GM12878 (cell line): Measurements from ENCODE around the gene PTGIS. TPM values are rescaled to one million over a fixed set of nuclear protein-coding genes. Genes with fewer than 3 reads are reported as not detected.
A peak's percentile ranks its signal among the peaks of the same experiment; 100 is the strongest.

Source experiments
- ATAC-seq: fragments of 200-7000 bp; cut with Tn5 transposase; 3 replicates; pipeline ENCODE4 v1.9.1; 2020; ENCODE audit warnings: mild to moderate bottlenecking, moderate library complexity
- BruUV-seq: library from RNA; stranded (reverse); fragments of 400-500 nt; replicated peaks from 2 replicates; lab custom pipeline; 2021; lab: Mats Ljungman, UMichigan
- CTCF ChIA-PET: fragments of 300-600 bp; sonication (Branson Sonifier 250); formaldehyde crosslinking; extraction: SDS; loops from one replicate; lab custom pipeline; 2021; ENCODE audit warnings: inconsistent platforms; lab: Yijun Ruan, JAX
- POLR2A ChIA-PET: fragments of 350-600 bp; formaldehyde crosslinking; extraction: SDS; loops from one replicate; lab custom pipeline; 2021; ENCODE audit warnings: inconsistent platforms; lab: Charles Lee
- RAD21 ChIA-PET: fragments of 300-600 bp; sonication (Branson Sonifier 250); formaldehyde crosslinking; loops from one replicate; lab custom pipeline; 2023; ENCODE audit warnings: antibody characterized with exemption; ENCODE audit not compliant: unreplicated experiment; lab: Charles Lee
- SMC1A ChIA-PET: fragments of 300-600 bp; sonication (Branson Sonifier 250); formaldehyde crosslinking; loops from one replicate; lab custom pipeline; 2023; ENCODE audit not compliant: unreplicated experiment, uncharacterized antibody; lab: Charles Lee
- DNase-seq: peaks from one replicate; pipeline ENCODE4 v3.0.0-alpha.2; 2011; ENCODE audit warnings: low read depth, low spot score
- FAIRE-seq: peaks from 3 replicates; lab custom pipeline; 2011; peaks lifted over from hg19 to GRCh38; lab: Jason Lieb, UNC
- H2AFZ ChIP-seq: 2 replicates; pipeline ENCODE4 v1.6.0; 2011; ENCODE audit warnings: low read depth, low read length, control low read depth; ENCODE audit not compliant: control insufficient read depth
- H3K27ac ChIP-seq: 2 replicates; pipeline ENCODE4 v1.5.1; 2011; ENCODE audit warnings: control low read depth; ENCODE audit not compliant: control insufficient read depth, insufficient read depth
- H3K27me3 ChIP-seq, 2 experiments: replicated peaks in 1 of 2; 2 replicates each; pipeline versions ENCODE4 v1.6.0 to v1.6.1; 2011; ENCODE audit warnings: low read length in 1 of 2; ENCODE audit not compliant: control insufficient read depth in 2 of 2, insufficient read depth in 2 of 2
- H3K36me3 ChIP-seq, 2 experiments: 2 replicates each; pipeline ENCODE4 v1.5.1; 2011; ENCODE audit warnings: low read length in 1 of 2; ENCODE audit not compliant: control insufficient read depth in 2 of 2, insufficient read depth in 2 of 2
- H3K4me1 ChIP-seq: 2 replicates; pipeline ENCODE4 v1.6.1; 2011; ENCODE audit warnings: mild to moderate bottlenecking, low read length, moderate library complexity, mixed read lengths; ENCODE audit not compliant: control insufficient read depth, insufficient read depth
- H3K4me2 ChIP-seq: 2 replicates; pipeline ENCODE4 v1.6.0; 2011; ENCODE audit warnings: control low read depth; ENCODE audit not compliant: control insufficient read depth, insufficient read depth
- H3K4me3 ChIP-seq: fragments of 200-600 bp; sonication (generic); 2 replicates; pipeline ENCODE4 v1.5.1; 2016
- H3K79me2 ChIP-seq: 2 replicates; pipeline ENCODE4 v1.6.0; 2011; ENCODE audit warnings: low read length; ENCODE audit not compliant: control insufficient read depth, insufficient read depth
- H3K9ac ChIP-seq: 2 replicates; pipeline ENCODE4 v1.8.0; 2011; ENCODE audit warnings: low read length, control low read depth, mixed read lengths; ENCODE audit not compliant: control insufficient read depth, insufficient read depth
- H3K9me3 ChIP-seq: replicated peaks from 3 replicates; pipeline ENCODE4 v1.5.1; 2011; ENCODE audit warnings: mild to moderate bottlenecking, low read length; ENCODE audit not compliant: control insufficient read depth, insufficient read depth
- H4K20me1 ChIP-seq: 2 replicates; pipeline ENCODE4 v1.6.0; 2011; ENCODE audit not compliant: control insufficient read depth, insufficient read depth
- CREB1 ChIP-seq: IDR thresholded peaks from 2 replicates; pipeline ENCODE4 v1.6.1; 2012; ENCODE audit warnings: low read depth, mild to moderate bottlenecking, inconsistent platforms
- CREM ChIP-seq: IDR thresholded peaks from 2 replicates; pipeline ENCODE4 v1.6.1; 2014; ENCODE audit warnings: antibody characterized with exemption, low read depth
- EP300 ChIP-seq, 2 experiments: fragments of 150-350 bp in 1 of 2; IDR thresholded peaks; 2 replicates each; pipeline ENCODE4 v1.6.1; 2011 to 2012; ENCODE audit warnings: low read depth in 2 of 2, low read length in 2 of 2, borderline replicate concordance in 1 of 2, improper control_type of control experiment in 1 of 2, inconsistent platforms in 1 of 2; ENCODE audit not compliant: control insufficient read depth in 1 of 2
- HDAC2 ChIP-seq: fragments of 200-600 bp; sonication (generic); IDR thresholded peaks from 2 replicates; pipeline ENCODE4 v1.6.1; 2017
- MTA2 ChIP-seq: fragments of 450-650 bp; IDR thresholded peaks from 2 replicates; pipeline ENCODE4 v1.6.1; 2016; ENCODE audit warnings: low read depth, mild to moderate bottlenecking, moderate library complexity
- NRF1 ChIP-seq: conservative IDR thresholded peaks from 2 replicates; pipeline ENCODE4 v1.6.1; 2011; ENCODE audit warnings: mild to moderate bottlenecking, low read depth, low read length, improper control_type of control experiment
- RAD21 ChIP-seq: IDR thresholded peaks from 2 replicates; pipeline ENCODE4 v1.6.1; 2011; ENCODE audit warnings: mild to moderate bottlenecking, low read depth, low read length, moderate library complexity; ENCODE audit not compliant: insufficient read depth
- RFX5 ChIP-seq: IDR thresholded peaks from 2 replicates; pipeline ENCODE4 v1.6.1; 2011; ENCODE audit warnings: low read depth, low read length, improper control_type of control experiment
- SREBF2 ChIP-seq: IDR thresholded peaks from 2 replicates; pipeline ENCODE4 v1.6.1; 2012; ENCODE audit warnings: mild to moderate bottlenecking, low read length
- SUZ12 ChIP-seq: fragments of 200-600 bp; sonication (generic); IDR thresholded peaks from one replicate; pipeline ENCODE4 v1.6.1; 2018; ENCODE audit warnings: antibody characterized with exemption, mild to moderate bottlenecking; ENCODE audit not compliant: unreplicated experiment
- ZNF24 ChIP-seq: fragments of 450-650 bp; IDR thresholded peaks from 2 replicates; pipeline ENCODE4 v1.6.1; 2017; ENCODE audit warnings: antibody characterized with exemption, mild to moderate bottlenecking
- whole genome bisulfite sequencing: methylation state at CpG from one replicate; pipeline ENCODE4 v1.1.6; 2016; ENCODE audit warnings: low lambda C conversion rate; ENCODE audit not compliant: insufficient replicate concordance, insufficient coverage; ENCODE audit errors: missing lambda C conversion rate; 5-methylcytosine and 5-hydroxymethylcytosine counted together
- in situ Hi-C: fragments of 300-500 bp; cut with MboI; formaldehyde crosslinking; loops from 9 replicates; pipeline ENCODE4 v1.14.3; 2018; ENCODE audit warnings: mixed read lengths
- intact Hi-C: fragments of 100-400 bp; cut with micrococcal nuclease; formaldehyde crosslinking; loops from one replicate; pipeline ENCODE4 v1.14.2; 2022; ENCODE audit not compliant: unreplicated experiment
- polyA plus RNA-seq, 11 experiments: library from polyadenylated mRNA; depleted of rRNA in 4 of 11; unstranded in 6 of 11; stranded (reverse) in 5 of 11; fragments of >200 nt; fragmentation: Nextera tagmentation in 4 of 11; fragmentation: Illumina TruSeq in 1 of 11; extraction: Ambion mirVana in 4 of 11; extraction: Trizol in 1 of 11; gene quantifications; 1 replicate in 1 of 11; 2 replicates in 10 of 11; pipeline versions ENCODE4 v1.2.1 to v1.2.3, GENCODE V29; 2011 to 2016; ENCODE audit warnings: inconsistent platforms in 2 of 11, missing spikeins in 2 of 11, low read depth in 1 of 11
- total RNA-seq, 4 experiments: library from RNA; depleted of rRNA in 3 of 4; stranded (reverse); fragments of >200 nt in 3 of 4; fragmentation: Illumina TruSeq in 1 of 4; extraction: Trizol in 1 of 4; gene quantifications; 2 replicates each; pipeline versions ENCODE4 v1.2.1 to v1.2.3, GENCODE V29; 2013 to 2021
- TF ChIP-seq, protein P1 (sequence below), 3 experiments: IDR thresholded peaks in 2 of 3; conservative IDR thresholded peaks in 1 of 3; 2 replicates each; pipeline ENCODE4 v1.5.1; 2011; ENCODE audit warnings: low read depth in 3 of 3, low read length in 3 of 3, mild to moderate bottlenecking in 3 of 3, control low read depth in 2 of 3, moderate library complexity in 2 of 3, inconsistent platforms in 1 of 3, mixed read lengths in 1 of 3; ENCODE audit not compliant: control insufficient read depth in 2 of 3, insufficient read depth in 1 of 3; ENCODE audit errors: extremely low read depth in 1 of 3
- TF ChIP-seq, protein P2 (sequence below): fragments of 450-650 bp; IDR thresholded peaks from 2 replicates; pipeline ENCODE4 v1.6.1; 2018; ENCODE audit warnings: mild to moderate bottlenecking, low read depth, moderate library complexity; ENCODE audit not compliant: partially characterized antibody
- TF ChIP-seq, protein P3 (sequence below): fragments of 450-650 bp; formaldehyde crosslinking; IDR thresholded peaks from 2 replicates; pipeline ENCODE4 v1.4.0; 2022; ENCODE audit warnings: mild to moderate bottlenecking, moderate library complexity

Gene PTGIS
- total and polyA plus RNA-seq, 10 of the 15 experiments (the other 5 are each of a cell fraction or from before 2014, with no cell fraction given) = 0.10 TPM; not detected in 9

DNA sequence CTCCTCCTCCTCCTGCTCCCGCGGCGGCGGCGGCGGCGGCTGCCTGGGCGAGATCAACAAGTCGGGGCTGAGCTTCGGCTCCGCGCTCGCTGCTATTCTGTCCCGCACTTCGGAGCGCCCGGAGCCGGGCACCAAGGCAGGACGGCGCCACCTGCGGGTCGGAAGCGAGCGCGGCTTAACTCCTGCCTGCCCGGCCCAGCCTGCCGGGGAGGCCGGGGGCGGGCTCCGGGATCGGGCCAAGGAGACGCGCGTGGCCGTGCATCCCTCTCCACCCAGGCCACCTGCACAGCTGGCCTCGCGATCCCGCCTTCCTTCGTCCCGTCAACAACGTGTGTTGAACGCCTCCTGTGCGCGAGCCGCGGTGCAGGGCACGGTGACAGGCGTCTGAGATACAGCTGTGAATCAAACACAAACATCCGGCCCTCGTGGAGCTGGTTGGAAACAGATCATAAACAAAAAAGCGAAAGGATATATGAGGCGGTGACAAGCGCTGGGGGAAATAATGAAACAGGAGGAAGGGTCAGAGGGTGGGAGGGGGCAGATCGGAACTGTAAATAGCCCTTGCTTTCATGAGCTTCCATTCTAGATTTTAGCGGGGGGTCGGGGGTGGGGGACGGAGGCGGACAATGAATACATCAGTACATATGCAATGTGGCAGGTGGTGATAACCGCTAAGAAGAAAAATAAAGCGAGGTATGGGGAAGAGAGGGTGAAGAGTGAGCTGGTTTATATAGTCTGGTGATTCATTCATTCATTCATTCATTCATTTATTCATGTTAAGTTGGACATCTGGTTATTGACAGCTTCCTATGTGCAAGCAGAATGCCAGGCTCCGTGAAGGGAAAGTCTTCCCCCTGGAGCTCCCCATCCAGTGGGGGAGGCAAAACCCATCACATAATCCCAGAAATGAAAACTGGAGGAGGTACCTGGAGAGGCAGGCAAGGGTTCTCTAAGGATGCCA, 83.5 kb downstream of the PTGIS start:
- SMC1A ChIA-PET = interaction anchor here (2.0 kb wide), 1 partner anchor 150 kb away, joined by 5 read pairs; no protein-coding TSS in a partner anchor
- Histone ChIP-seq H4K20me1 (no peaks in the 10 kb centered on the region), H2AFZ (no peak overlapping the region), H3K9ac (no peak overlapping the region), H3K27ac (no peak overlapping the region), H3K27me3 (peaks cover 7 to 8% of the 10 kb centered on the region in 2 experiments; a peak in 3 of 4 replicates), H3K36me3 (no peaks in the 10 kb centered on the region), H3K79me2 (no peaks in the 10 kb centered on the region), H3K4me1 (no peaks in the 10 kb centered on the region), H3K4me3 (0 out of 2 replicates have a peak overlapping the region, but pooled peaks have one; percentile 12), H3K9me3 (no peaks in the 10 kb centered on the region), H3K4me2 (peak overlapping the region; percentile 55; the same call in 1 of the 2 replicates)
- FAIRE-seq = no peak
- peak; percentile 94 for ATAC-seq
- no peak for DNase-seq
- WGBS = 3% methylated on average over 49 of the region's 61 CpGs
- RAD21 ChIA-PET = interaction anchor here (1.3 kb wide), 1 partner anchor 100 kb away, joined by 3 read pairs; no protein-coding TSS in a partner anchor
- POLR2A ChIA-PET = no interaction called here
- BruUV-seq = no TSS peak
- in situ Hi-C loops = no loop called here
- CTCF ChIA-PET = interaction anchor here (0.7 to 2.8 kb wide), 6 partner anchors 15 to 238 kb away, joined by 3 to 13 read pairs (median 4); no protein-coding TSS in a partner anchor
- intact Hi-C loops = loop anchor here (1.0 kb wide), 1 partner anchor 150 kb away; no protein-coding TSS in a partner anchor
- TF ChIP-seq, protein P1, sequence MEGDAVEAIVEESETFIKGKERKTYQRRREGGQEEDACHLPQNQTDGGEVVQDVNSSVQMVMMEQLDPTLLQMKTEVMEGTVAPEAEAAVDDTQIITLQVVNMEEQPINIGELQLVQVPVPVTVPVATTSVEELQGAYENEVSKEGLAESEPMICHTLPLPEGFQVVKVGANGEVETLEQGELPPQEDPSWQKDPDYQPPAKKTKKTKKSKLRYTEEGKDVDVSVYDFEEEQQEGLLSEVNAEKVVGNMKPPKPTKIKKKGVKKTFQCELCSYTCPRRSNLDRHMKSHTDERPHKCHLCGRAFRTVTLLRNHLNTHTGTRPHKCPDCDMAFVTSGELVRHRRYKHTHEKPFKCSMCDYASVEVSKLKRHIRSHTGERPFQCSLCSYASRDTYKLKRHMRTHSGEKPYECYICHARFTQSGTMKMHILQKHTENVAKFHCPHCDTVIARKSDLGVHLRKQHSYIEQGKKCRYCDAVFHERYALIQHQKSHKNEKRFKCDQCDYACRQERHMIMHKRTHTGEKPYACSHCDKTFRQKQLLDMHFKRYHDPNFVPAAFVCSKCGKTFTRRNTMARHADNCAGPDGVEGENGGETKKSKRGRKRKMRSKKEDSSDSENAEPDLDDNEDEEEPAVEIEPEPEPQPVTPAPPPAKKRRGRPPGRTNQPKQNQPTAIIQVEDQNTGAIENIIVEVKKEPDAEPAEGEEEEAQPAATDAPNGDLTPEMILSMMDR (IDR thresholded peaks at IDR 0.05 in 2 of 3, conservative IDR thresholded peaks at IDR 0.05 in 1 of 3; ENCODE audit: control insufficient read depth in 2 of 3, extremely low read depth in 1 of 3, insufficient read depth in 1 of 3, low read depth in 3 of 3, low read length in 3 of 3) = peak; percentile 41 to 63 (median 61)
- TF ChIP-seq CREM (no peak), RFX5 (no peak), CREB1 (no peak), RAD21 (peak; percentile 39; the same call in 1 of the 2 replicates), HDAC2 (no peak), EP300 (IDR thresholded peaks at IDR 0.05; ENCODE audit: borderline replicate concordance in 1 of 2, control insufficient read depth in 1 of 2, low read depth in 2 of 2, low read length in 2 of 2) (no peak), MTA2 (no peak), ZNF24 (peak; percentile 60; the same call in 1 of the 2 replicates), SREBF2 (no peak), SUZ12 (peak; percentile 59), NRF1 (no peak)
- TF ChIP-seq, protein P2, sequence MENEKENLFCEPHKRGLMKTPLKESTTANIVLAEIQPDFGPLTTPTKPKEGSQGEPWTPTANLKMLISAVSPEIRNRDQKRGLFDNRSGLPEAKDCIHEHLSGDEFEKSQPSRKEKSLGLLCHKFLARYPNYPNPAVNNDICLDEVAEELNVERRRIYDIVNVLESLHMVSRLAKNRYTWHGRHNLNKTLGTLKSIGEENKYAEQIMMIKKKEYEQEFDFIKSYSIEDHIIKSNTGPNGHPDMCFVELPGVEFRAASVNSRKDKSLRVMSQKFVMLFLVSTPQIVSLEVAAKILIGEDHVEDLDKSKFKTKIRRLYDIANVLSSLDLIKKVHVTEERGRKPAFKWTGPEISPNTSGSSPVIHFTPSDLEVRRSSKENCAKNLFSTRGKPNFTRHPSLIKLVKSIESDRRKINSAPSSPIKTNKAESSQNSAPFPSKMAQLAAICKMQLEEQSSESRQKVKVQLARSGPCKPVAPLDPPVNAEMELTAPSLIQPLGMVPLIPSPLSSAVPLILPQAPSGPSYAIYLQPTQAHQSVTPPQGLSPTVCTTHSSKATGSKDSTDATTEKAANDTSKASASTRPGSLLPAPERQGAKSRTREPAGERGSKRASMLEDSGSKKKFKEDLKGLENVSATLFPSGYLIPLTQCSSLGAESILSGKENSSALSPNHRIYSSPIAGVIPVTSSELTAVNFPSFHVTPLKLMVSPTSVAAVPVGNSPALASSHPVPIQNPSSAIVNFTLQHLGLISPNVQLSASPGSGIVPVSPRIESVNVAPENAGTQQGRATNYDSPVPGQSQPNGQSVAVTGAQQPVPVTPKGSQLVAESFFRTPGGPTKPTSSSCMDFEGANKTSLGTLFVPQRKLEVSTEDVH = no peak
- TF ChIP-seq, protein P3, sequence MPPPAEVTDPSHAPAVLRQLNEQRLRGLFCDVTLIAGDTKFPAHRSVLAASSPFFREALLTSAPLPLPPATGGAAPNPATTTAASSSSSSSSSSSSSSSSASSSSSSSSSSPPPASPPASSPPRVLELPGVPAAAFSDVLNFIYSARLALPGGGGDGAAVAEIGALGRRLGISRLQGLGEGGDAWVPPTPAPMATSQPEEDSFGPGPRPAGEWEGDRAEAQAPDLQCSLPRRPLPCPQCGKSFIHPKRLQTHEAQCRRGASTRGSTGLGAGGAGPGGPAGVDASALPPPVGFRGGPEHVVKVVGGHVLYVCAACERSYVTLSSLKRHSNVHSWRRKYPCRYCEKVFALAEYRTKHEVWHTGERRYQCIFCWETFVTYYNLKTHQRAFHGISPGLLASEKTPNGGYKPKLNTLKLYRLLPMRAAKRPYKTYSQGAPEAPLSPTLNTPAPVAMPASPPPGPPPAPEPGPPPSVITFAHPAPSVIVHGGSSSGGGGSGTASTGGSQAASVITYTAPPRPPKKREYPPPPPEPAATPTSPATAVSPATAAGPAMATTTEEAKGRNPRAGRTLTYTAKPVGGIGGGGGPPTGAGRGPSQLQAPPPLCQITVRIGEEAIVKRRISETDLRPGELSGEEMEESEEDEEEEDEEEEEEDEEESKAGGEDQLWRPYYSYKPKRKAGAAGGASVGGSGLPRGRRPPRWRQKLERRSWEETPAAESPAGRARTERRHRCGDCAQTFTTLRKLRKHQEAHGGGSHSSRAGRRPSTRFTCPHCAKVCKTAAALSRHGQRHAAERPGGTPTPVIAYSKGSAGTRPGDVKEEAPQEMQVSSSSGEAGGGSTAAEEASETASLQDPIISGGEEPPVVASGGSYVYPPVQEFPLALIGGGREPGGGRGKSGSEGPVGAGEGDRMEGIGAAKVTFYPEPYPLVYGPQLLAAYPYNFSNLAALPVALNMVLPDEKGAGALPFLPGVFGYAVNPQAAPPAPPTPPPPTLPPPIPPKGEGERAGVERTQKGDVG (CRISPR knock-in tag) = no peak
